Uterus (tissue), 4 donors: ENCODE measurements around the gene CNOT4. TPM values are rescaled to one million over a fixed set of nuclear protein-coding genes. Genes with fewer than 3 reads are reported as not detected.
"Not testable (repeated sequence)": the region's sequence is repeated elsewhere in the genome, so short reads cannot be mapped to it uniquely, and the experiment has no call there.

ENCODE experiments used
- DNase-seq, 2 donors: peaks; one replicate each; pipeline ENCODE4 v3.0.0-alpha.2; 2019 to 2020
- H3K27ac ChIP-seq, 2 donors: fragments of 200-600 bp; sonication (generic); 1 replicate in 1 of 2; 2 replicates in 1 of 2; pipeline ENCODE4 v1.5.1; 2016 to 2018
- H3K27me3 ChIP-seq, 2 donors: fragments of 200-600 bp; sonication (generic); one replicate each; pipeline ENCODE4 v1.5.1; 2018 to 2019; ENCODE audit warnings: control low read depth in 1 of 2
- H3K36me3 ChIP-seq, 2 donors: fragments of 200-600 bp; sonication (generic); one replicate each; pipeline ENCODE4 v1.5.1; 2019; ENCODE audit warnings: control low read depth in 1 of 2
- H3K4me1 ChIP-seq, 2 donors: fragments of 200-600 bp; sonication (generic); one replicate each; pipeline ENCODE4 v1.5.1; 2018 to 2019; ENCODE audit warnings: control low read depth in 1 of 2
- H3K4me3 ChIP-seq, 2 donors: fragments of 200-600 bp; sonication (generic); 1 replicate in 1 of 2; 2 replicates in 1 of 2; pipeline ENCODE4 v1.5.1; 2018 to 2019; ENCODE audit warnings: mild to moderate bottlenecking in 1 of 2
- H3K9me3 ChIP-seq, 2 donors: fragments of 200-600 bp; sonication (generic); one replicate each; pipeline ENCODE4 v1.5.1; 2019; ENCODE audit warnings: control low read depth in 1 of 2
- POLR2A ChIP-seq, 2 donors: fragments of 450-650 bp; IDR thresholded peaks; one replicate each; pipeline ENCODE4 v1.6.1; 2016; ENCODE audit warnings: antibody characterized with exemption in 2 of 2, mild to moderate bottlenecking in 1 of 2, moderate library complexity in 1 of 2
- intact Hi-C: fragments of 100-400 bp; cut with DNase I; formaldehyde crosslinking; loops from one replicate; pipeline ENCODE4 v1.15.1; 2023; ENCODE audit warnings: low total_unique reads
- total RNA-seq, 4 donors: library from RNA; depleted of rRNA in 3 of 4; stranded (reverse); fragments of >200 nt in 3 of 4; gene quantifications; one replicate each; pipeline versions ENCODE4 v1.1.0 to v1.2.4, GENCODE V29; 2014 to 2023
- TF ChIP-seq, protein P1 (sequence below), 4 experiments: fragments of 200-600 bp in 2 of 4; fragments of 450-650 bp in 2 of 4; sonication (generic) in 2 of 4; IDR thresholded peaks; one replicate each; pipeline ENCODE4 v1.5.1; 2016 to 2019; ENCODE audit warnings: antibody characterized with exemption in 4 of 4, mild to moderate bottlenecking in 2 of 4, moderate library complexity in 1 of 4
- donor health status: DM: yes; HTN: yes; CAD: no.

The CNOT4 gene
- total RNA-seq, 4 donors from 2014 or later, result 13.2 to 35.6 (median 20.6) TPM

GRCh38 chr7:135359615-135360014 lies 150.3 kb downstream of the CNOT4 start:
- no peak for DNase-seq
- intact Hi-C loops, result no loop called here
- H3K4me3 ChIP-seq, result no peak overlapping the region
- H3K27me3 ChIP-seq, result no peaks in the 10 kb centered on the region
- H3K36me3 ChIP-seq, result no peaks in the 10 kb centered on the region
- no peak overlapping the region for H3K27ac ChIP-seq
- no peaks in the 10 kb centered on the region for H3K9me3 ChIP-seq
- TF ChIP-seq POLR2A (IDR thresholded peaks at IDR 0.05), result no peak
- TF ChIP-seq, protein P1, sequence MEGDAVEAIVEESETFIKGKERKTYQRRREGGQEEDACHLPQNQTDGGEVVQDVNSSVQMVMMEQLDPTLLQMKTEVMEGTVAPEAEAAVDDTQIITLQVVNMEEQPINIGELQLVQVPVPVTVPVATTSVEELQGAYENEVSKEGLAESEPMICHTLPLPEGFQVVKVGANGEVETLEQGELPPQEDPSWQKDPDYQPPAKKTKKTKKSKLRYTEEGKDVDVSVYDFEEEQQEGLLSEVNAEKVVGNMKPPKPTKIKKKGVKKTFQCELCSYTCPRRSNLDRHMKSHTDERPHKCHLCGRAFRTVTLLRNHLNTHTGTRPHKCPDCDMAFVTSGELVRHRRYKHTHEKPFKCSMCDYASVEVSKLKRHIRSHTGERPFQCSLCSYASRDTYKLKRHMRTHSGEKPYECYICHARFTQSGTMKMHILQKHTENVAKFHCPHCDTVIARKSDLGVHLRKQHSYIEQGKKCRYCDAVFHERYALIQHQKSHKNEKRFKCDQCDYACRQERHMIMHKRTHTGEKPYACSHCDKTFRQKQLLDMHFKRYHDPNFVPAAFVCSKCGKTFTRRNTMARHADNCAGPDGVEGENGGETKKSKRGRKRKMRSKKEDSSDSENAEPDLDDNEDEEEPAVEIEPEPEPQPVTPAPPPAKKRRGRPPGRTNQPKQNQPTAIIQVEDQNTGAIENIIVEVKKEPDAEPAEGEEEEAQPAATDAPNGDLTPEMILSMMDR (IDR thresholded peaks at IDR 0.05), result no peak
- H3K4me1 ChIP-seq, result no peaks in the 10 kb centered on the region

DNA sequence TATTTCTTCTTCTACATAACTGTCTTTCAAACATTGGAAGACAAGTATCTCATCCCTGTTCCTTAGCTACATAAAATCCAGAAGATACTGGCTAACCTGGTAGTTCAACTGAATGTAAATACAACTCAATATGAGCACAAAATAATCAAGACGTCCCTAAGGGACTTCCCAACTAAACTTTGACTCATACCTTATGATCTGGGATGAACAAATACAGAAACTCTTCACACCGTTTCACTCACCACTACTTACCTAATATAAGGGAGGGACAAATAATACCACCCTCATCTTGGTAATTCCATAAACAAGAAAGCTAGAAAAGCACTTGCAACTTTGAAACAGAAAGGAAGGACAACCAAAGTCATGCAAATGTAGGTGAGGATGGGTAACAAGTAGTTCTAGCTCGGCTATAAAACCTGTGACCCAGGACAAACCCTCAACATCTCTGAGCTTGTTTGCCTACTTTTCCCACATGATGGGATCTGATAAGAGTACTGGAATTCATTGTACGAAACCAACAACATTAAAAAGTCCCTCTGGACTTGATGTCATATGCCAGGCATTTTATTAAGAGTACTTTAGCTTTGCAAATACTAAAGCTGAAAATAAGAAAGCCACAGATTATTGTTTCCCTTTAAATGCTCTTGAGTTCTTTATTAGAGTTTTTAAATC lies 154.4 kb downstream of the CNOT4 start:
- Histone ChIP-seq H3K9me3 (no peaks in the 10 kb centered on the region), H3K36me3 (no peaks in the 10 kb centered on the region), H3K4me3 (no peak overlapping the region), H3K27ac (no peak overlapping the region), H3K4me1 (no peaks in the 10 kb centered on the region), H3K27me3 (no peaks in the 10 kb centered on the region)
- TF ChIP-seq POLR2A (IDR thresholded peaks at IDR 0.05), result no peak
- TF ChIP-seq, protein P1 (IDR thresholded peaks at IDR 0.05), result no peak
- DNase-seq, result no peak
- intact Hi-C loops, result no loop called here

GRCh38 chr7:135353832-135354231 lies 156.1 kb downstream of the CNOT4 start:
- no peaks in the 10 kb centered on the region for H3K27me3 ChIP-seq
- no peaks in the 10 kb centered on the region for H3K4me1 ChIP-seq
- no peak overlapping the region for H3K4me3 ChIP-seq
- intact Hi-C loops, result no loop called here
- TF ChIP-seq POLR2A (IDR thresholded peaks at IDR 0.05), result no peak
- TF ChIP-seq, protein P1 (IDR thresholded peaks at IDR 0.05), result no peak
- DNase-seq, result no peak
- H3K9me3 ChIP-seq, result no peaks in the 10 kb centered on the region
- no peaks in the 10 kb centered on the region for H3K36me3 ChIP-seq
- no peak overlapping the region for H3K27ac ChIP-seq

GRCh38 chr7:135352285-135352684 lies 157.6 kb downstream of the CNOT4 start:
- no peak for DNase-seq
- TF ChIP-seq POLR2A (IDR thresholded peaks at IDR 0.05), result no peak
- TF ChIP-seq, protein P1 (IDR thresholded peaks at IDR 0.05), result no peak
- Histone ChIP-seq H3K27me3 (no peaks in the 10 kb centered on the region), H3K9me3 (no peaks in the 10 kb centered on the region), H3K4me1 (no peaks in the 10 kb centered on the region), H3K27ac (no peak overlapping the region), H3K36me3 (no peaks in the 10 kb centered on the region), H3K4me3 (no peak overlapping the region)
- intact Hi-C loops, result no loop called here

DNA sequence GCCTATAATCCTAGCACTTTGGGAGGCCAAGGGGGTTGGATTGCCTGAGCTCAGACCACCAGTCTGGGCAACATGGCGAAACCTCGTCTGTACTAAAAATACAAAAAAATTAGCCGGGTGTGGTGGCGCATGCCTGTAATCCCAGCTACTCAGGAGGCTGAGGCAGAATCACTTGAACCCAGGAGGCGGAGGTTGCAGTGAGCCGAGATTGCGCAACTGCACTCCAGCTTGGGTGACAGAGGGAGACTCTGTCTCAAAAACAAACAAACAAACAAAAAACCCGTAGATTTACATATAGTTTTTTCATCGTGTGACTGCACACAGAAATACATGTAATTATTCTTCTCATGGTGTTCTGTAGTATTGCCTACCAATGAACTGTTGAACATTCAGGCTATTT lies 158.8 kb downstream of the CNOT4 start:
- DNase-seq, H3K9me3 ChIP-seq, H3K4me1 ChIP-seq, intact Hi-C loops, H3K27me3 ChIP-seq, H3K27ac ChIP-seq, H3K4me3 ChIP-seq, H3K36me3 ChIP-seq: not testable (repeated sequence)

- no peak for DNase-seq
- no peak for TF ChIP-seq POLR2A (IDR thresholded peaks at IDR 0.05)
- TF ChIP-seq, protein P1 (IDR thresholded peaks at IDR 0.05), result no peak
- H3K9me3 ChIP-seq, result no peaks in the 10 kb centered on the region
- no peaks in the 10 kb centered on the region for H3K27me3 ChIP-seq
- intact Hi-C loops, result no loop called here
- H3K27ac ChIP-seq, result no peak overlapping the region
- no peak overlapping the region for H3K4me3 ChIP-seq
- H3K36me3 ChIP-seq, result no peaks in the 10 kb centered on the region
- no peaks in the 10 kb centered on the region for H3K4me1 ChIP-seq
Measured at GRCh38 chr7:135349746-135350145, 160.2 kb downstream of the CNOT4 start.
